HL-60 (cell line): Measurements from ENCODE around the gene CRLF2.
A peak's percentile ranks its signal among the peaks of the same experiment; 100 is the strongest.

Experiments used
- DNase-seq, 2 experiments: peaks; one replicate each; pipeline ENCODE4 v3.0.0-alpha.2; 2010 to 2020; ENCODE audit warnings: low read depth in 1 of 2, low spot score in 1 of 2
- H3K27ac ChIP-seq: fragments of 250-450 bp; sonication (Bioruptor Pico); replicated peaks from 2 replicates; pipeline ENCODE4 v1.5.1; 2020; ENCODE audit warnings: mild to moderate bottlenecking, moderate library complexity
- H3K27me3 ChIP-seq: fragments of 250-450 bp; sonication (Bioruptor Pico); 2 replicates; pipeline ENCODE4 v1.5.1; 2021; ENCODE audit warnings: mild to moderate bottlenecking, moderate library complexity; ENCODE audit not compliant: insufficient read depth, poor library complexity, severe bottlenecking
- H3K4me3 ChIP-seq: replicated peaks from 2 replicates; pipeline ENCODE4 v1.5.1; 2011; ENCODE audit warnings: mild to moderate bottlenecking, control low read depth, low read length; ENCODE audit not compliant: insufficient read depth
- GABPA ChIP-seq: IDR thresholded peaks from 2 replicates; pipeline ENCODE4 v1.6.1; 2012; ENCODE audit warnings: low read depth
- POLR2AphosphoS5 ChIP-seq: IDR thresholded peaks from 2 replicates; pipeline ENCODE4 v1.6.1; 2012; ENCODE audit warnings: low read depth
- SPI1 ChIP-seq: IDR thresholded peaks from 2 replicates; pipeline ENCODE4 v1.6.1; 2012; ENCODE audit warnings: low read depth, mild to moderate bottlenecking, borderline replicate concordance
- TF ChIP-seq, protein P1 (sequence below): IDR thresholded peaks from 2 replicates; pipeline ENCODE4 v1.6.1; 2012; ENCODE audit warnings: low read depth; ENCODE audit not compliant: insufficient replicate concordance
- TF ChIP-seq, protein P2 (sequence below): IDR thresholded peaks from one replicate; pipeline ENCODE4 v1.5.1; 2011; ENCODE audit warnings: low read length, control low read depth, inconsistent platforms; ENCODE audit not compliant: insufficient read depth

The CRLF2 gene

DNA sequence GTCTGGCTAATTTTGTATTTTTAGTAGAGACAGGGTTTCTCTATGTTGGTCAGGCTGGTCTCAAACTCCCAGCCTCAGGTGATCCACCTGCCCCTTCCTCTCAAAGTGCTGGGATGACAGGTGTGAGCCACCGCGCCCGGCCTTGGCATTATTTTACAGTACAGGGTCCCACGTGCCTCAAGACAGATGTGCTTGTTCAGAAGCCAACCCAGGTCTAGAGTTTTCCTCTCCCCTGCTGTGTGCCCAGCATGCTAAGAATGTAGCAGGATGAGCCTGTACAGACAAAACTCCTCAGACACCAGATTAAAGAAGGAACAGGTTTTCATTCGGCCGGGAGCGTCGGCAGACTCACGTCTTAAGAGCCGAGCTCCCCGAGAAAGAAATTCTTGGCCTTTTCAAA lies 42.2 kb downstream of the CRLF2 start:
- TF ChIP-seq POLR2AphosphoS5: no peak
- TF ChIP-seq, protein P1, sequence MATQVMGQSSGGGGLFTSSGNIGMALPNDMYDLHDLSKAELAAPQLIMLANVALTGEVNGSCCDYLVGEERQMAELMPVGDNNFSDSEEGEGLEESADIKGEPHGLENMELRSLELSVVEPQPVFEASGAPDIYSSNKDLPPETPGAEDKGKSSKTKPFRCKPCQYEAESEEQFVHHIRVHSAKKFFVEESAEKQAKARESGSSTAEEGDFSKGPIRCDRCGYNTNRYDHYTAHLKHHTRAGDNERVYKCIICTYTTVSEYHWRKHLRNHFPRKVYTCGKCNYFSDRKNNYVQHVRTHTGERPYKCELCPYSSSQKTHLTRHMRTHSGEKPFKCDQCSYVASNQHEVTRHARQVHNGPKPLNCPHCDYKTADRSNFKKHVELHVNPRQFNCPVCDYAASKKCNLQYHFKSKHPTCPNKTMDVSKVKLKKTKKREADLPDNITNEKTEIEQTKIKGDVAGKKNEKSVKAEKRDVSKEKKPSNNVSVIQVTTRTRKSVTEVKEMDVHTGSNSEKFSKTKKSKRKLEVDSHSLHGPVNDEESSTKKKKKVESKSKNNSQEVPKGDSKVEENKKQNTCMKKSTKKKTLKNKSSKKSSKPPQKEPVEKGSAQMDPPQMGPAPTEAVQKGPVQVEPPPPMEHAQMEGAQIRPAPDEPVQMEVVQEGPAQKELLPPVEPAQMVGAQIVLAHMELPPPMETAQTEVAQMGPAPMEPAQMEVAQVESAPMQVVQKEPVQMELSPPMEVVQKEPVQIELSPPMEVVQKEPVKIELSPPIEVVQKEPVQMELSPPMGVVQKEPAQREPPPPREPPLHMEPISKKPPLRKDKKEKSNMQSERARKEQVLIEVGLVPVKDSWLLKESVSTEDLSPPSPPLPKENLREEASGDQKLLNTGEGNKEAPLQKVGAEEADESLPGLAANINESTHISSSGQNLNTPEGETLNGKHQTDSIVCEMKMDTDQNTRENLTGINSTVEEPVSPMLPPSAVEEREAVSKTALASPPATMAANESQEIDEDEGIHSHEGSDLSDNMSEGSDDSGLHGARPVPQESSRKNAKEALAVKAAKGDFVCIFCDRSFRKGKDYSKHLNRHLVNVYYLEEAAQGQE: no peak
- no peak for TF ChIP-seq GABPA
- no peak for TF ChIP-seq SPI1
- TF ChIP-seq, protein P2, sequence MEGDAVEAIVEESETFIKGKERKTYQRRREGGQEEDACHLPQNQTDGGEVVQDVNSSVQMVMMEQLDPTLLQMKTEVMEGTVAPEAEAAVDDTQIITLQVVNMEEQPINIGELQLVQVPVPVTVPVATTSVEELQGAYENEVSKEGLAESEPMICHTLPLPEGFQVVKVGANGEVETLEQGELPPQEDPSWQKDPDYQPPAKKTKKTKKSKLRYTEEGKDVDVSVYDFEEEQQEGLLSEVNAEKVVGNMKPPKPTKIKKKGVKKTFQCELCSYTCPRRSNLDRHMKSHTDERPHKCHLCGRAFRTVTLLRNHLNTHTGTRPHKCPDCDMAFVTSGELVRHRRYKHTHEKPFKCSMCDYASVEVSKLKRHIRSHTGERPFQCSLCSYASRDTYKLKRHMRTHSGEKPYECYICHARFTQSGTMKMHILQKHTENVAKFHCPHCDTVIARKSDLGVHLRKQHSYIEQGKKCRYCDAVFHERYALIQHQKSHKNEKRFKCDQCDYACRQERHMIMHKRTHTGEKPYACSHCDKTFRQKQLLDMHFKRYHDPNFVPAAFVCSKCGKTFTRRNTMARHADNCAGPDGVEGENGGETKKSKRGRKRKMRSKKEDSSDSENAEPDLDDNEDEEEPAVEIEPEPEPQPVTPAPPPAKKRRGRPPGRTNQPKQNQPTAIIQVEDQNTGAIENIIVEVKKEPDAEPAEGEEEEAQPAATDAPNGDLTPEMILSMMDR: no peak
- DNase-seq: peak in 1 of 2 experiments; percentile 0

DNA sequence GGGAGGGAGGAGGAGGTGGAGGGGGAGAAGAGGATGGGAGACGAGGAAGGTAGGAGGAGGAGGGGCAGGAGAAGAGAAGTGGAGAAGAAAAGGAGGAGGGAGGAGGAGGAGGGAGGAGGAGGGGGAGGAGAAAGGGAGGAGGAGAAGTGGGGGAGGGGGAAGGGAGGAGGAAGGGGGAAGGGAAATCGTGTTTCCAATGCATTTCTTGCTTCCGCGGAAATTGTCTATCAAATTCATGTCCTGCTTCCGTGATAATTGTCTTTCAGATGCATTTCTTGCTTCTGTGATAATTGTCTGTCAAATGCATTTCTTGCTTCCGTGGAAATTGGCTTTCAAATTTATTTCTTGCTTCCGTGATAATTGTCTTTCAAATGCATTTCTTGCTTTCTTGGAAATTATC lies 43.3 kb downstream of the CRLF2 start:
- Histone ChIP-seq H3K27me3 (no peaks in the 10 kb centered on the region), H3K4me3 (no peak overlapping the region), H3K27ac (no peak overlapping the region)
- DNase-seq: peak in 1 of 2 experiments; percentile 0
- TF ChIP-seq SPI1 (no peak), GABPA (no peak), POLR2AphosphoS5 (no peak)
- TF ChIP-seq, protein P1: no peak
- TF ChIP-seq, protein P2: no peak

More for the DNA sequence above, 42.2 kb downstream of the CRLF2 start:
- no peak overlapping the region for H3K4me3 ChIP-seq
- H3K27ac ChIP-seq: no peak overlapping the region
- H3K27me3 ChIP-seq: no peaks in the 10 kb centered on the region

DNA sequence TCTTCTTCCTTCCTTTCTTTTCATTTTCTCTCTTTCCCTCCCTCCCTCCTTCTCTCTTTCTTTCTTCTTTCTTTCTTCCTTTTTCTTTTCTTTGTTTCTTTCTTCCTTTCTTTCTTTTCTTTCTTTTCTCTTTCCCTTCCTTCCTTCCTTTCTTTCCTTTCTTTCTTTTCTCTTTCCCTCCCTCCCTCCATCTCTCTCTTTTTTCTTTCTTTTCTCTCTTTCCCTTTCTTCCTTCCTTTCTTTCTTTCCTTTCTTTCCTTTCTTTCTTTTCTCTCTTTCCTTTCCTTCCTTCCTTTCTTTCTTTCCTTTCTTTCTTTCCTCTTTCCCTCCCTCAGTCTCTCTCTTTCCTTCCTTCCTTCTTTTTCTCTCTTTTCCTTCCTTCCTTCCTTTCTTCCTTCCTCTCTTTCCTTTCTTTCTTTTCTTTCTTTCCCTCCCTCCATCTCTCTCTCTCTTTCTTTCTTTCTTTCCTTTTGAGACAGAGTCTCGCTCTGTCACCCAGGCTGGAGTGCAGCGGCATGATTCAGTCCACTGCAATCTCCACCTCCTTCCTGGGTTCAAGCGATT lies 44.4 kb downstream of the CRLF2 start:
- no peak for DNase-seq
- H3K27me3 ChIP-seq: no peaks in the 10 kb centered on the region
- H3K4me3 ChIP-seq: no peak overlapping the region
- no peak overlapping the region for H3K27ac ChIP-seq
- TF ChIP-seq GABPA: no peak

DNA sequence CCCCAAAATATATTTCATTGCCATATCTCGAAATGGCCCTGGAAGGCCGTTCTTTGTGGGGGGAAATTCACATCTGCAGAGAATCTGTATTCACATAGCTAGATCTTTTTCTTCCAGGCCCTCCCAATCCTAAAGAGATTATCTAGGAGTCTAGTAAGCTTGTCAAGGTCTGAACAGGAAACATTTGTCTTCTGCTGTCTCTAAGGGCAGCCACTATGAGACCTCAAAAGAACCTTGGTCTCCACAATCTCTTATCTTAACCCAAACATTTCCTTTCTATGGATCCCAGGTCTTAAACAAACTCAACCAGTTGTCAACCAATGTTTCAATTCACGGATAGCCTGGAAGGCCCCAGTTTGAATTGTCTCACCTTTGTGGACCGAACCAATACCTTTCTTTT lies 45.0 kb downstream of the CRLF2 start:
- no peaks in the 10 kb centered on the region for H3K27me3 ChIP-seq
- no peak overlapping the region for H3K27ac ChIP-seq
- TF ChIP-seq GABPA (no peak), POLR2AphosphoS5 (no peak), SPI1 (no peak)
- TF ChIP-seq, protein P2: no peak
- TF ChIP-seq, protein P1: no peak
- H3K4me3 ChIP-seq: no peak overlapping the region
- DNase-seq: peak in 1 of 2 experiments; percentile 1
